Heart right ventricle (tissue), 16 donors: ENCODE results near the gene TH. TPM values are rescaled to one million over a fixed set of nuclear protein-coding genes. Genes with fewer than 3 reads are reported as not detected.
A peak's percentile ranks its signal among the peaks of the same experiment; 100 is the strongest.

Experiments used
- ATAC-seq, 8 donors: fragments of 200-7000 bp; cut with Tn5 transposase; one replicate each; pipeline ENCODE4 v1.9.1; 2020; ENCODE audit warnings: mild to moderate bottlenecking in 8 of 8, moderate library complexity in 8 of 8, moderate number of reproducible peaks in 1 of 8
- DNase-seq, 2 donors: peaks; one replicate each; pipeline ENCODE4 v3.0.0-alpha.2; 2020
- H3K27ac ChIP-seq, 10 donors: fragments of 200-600 bp; sonication (generic) in 2 of 10; one replicate each; pipeline versions ENCODE4 v1.5.0 to v1.8.0; 2020 to 2022; ENCODE audit warnings: mild to moderate bottlenecking in 3 of 10
- H3K27me3 ChIP-seq, 7 donors: fragments of 200-600 bp; one replicate each; pipeline ENCODE4 v1.8.0; 2021 to 2022; ENCODE audit warnings: mild to moderate bottlenecking in 2 of 7
- H3K36me3 ChIP-seq, 9 donors: fragments of 200-600 bp; sonication (generic) in 1 of 9; one replicate each; pipeline versions ENCODE4 v1.5.0 to v1.8.0; 2020 to 2022; ENCODE audit warnings: mild to moderate bottlenecking in 2 of 9
- H3K4me1 ChIP-seq, 9 donors: fragments of 200-600 bp; sonication (generic) in 1 of 9; one replicate each; pipeline versions ENCODE4 v1.5.0 to v1.8.0; 2020 to 2022; ENCODE audit warnings: mild to moderate bottlenecking in 4 of 9
- H3K4me3 ChIP-seq, 10 donors: fragments of 200-600 bp; sonication (generic) in 2 of 10; one replicate each; pipeline versions ENCODE4 v1.5.0 to v1.8.0; 2020 to 2022; ENCODE audit warnings: mild to moderate bottlenecking in 7 of 10, moderate library complexity in 2 of 10
- H3K9me3 ChIP-seq, 11 donors: fragments of 200-600 bp in 10 of 11; sonication (generic) in 2 of 11; one replicate each; pipeline versions ENCODE4 v1.5.0 to v1.8.0; 2013 to 2022; ENCODE audit warnings: mild to moderate bottlenecking in 2 of 11, control low read depth in 1 of 11, moderate library complexity in 1 of 11
- whole genome bisulfite sequencing, 2 donors: extraction: QIAGEN DNeasy Blood & Tissue Kit; methylation state at CpG; one replicate each; pipeline ENCODE4 v1.1.7; 2013; ENCODE audit warnings: inconsistent platforms in 1 of 2; 5-methylcytosine and 5-hydroxymethylcytosine counted together
- intact Hi-C, 10 donors: fragments of 100-400 bp; cut with DNase I; formaldehyde crosslinking; loops; one replicate each; pipeline versions ENCODE4 v1.11.1 to v1.14.2; 2022
- polyA plus RNA-seq, 2 donors: library from polyadenylated mRNA; stranded (reverse); fragments of 200-250 nt; gene quantifications; one replicate each; pipeline ENCODE4 v1.2.3, GENCODE V29; 2013
- total RNA-seq, 10 donors: library from RNA; stranded (reverse); fragmentation: NEBNext Ultra II Directional in 3 of 10; extraction: Animal tissue kit (Norgen Biotek cat#: 25700) in 3 of 10; gene quantifications; one replicate each; pipeline versions ENCODE4 v1.2.1 to v1.2.4, GENCODE V29; 2021 to 2023
- TF ChIP-seq, protein P1 (sequence below), 9 donors: fragments of 200-600 bp; sonication (generic) in 2 of 9; IDR thresholded peaks; one replicate each; pipeline versions ENCODE4 v1.5.0 to v1.8.0; 2021 to 2022; ENCODE audit warnings: antibody characterized with exemption in 9 of 9, mild to moderate bottlenecking in 5 of 9, moderate library complexity in 1 of 9
- donor health status: Arrhythmogenic right ventricular cardiomyopathy.
- donor health status: ischemic (EF 13 %, LVEDD 7.1; RV severe dilation, severe dysfunction).
- donor health status: healthy with polysubstance abuse.
- donor health status: DM: no; HTN: yes; CAD: no.
- donor health status: DM: no; HTN: no; CAD: no.
- donor health status: ischemic (EF 25% LVEDD 6.9; RV normal size, moderate dysfunction).
- donor health status: ischemic (EF 25% LVEDD 5.7; RV mildly dilated, moderate dysfunction).
- donor health status: healthy.
- donor health status: DM: yes; HTN: yes; CAD: no.
- donor health status: Ischemic cardiomyopathy.
- donor health status: ischemic (EF 35%, LVEDD 5.7; RV mildly dilated, moderate dysfunction).
- donor health status: nonischemic (EF 11% LVEDD 7.7; RV severe dilation, severe dysfunction).
- donor health status: DM: yes; HTN: yes; CAD: no.
- donor health status: PGD.
- donor health status: ischemic (EF 29% LVEDD 5.4; RV normal size, mild dysfunction).
- donor health status: nonischemic (EF 23%, LVEDD 6.1; RV moderate dilation, normal function).

Gene TH
- total and polyA plus RNA-seq, 12 donors, result 0.14 to 0.15 TPM; not detected in 10

DNA sequence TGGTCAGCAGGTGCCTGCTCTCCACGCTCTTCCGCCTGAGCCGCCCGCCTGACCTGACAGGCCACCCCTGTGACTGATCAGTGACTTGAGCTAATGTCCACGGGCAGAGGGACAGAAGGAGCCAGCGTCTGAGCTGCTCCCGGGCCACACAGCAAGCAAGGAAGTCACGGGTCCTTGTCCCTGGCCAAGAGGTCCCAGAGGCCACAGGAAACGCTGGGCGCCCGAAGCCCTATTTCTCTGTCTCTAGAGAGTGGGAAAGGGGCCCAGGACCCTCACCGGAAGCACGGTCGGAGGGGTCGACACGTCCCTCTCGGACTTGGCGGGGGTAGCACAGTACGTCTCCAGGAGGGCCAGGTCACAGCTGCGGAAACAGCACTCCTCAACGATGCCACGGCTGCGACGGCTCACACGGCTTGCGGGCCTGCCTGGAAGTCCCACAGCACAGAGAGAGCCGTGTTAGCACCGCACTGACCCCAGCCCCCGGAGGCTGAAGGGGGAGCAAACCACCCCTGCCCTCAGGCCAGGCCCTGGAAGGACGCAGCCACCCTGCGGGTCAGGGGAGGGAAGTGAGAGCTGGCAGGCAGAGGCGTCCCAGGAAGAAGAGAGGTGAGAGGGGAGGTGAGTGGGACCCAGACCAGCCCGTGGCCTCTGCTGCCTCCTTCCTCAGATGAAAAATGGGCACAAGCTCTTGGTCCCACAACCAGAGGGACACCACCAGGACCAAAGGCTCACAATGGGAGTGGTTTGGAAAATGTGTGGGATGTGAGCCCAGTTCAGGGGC lies 38.2 kb downstream of the TH start:
- Histone ChIP-seq H3K36me3 (peaks cover 0 to 26% (median 0%) of the 10 kb centered on the region in 9 donors), H3K4me3 (no peak overlapping the region), H3K27ac (no peak overlapping the region), H3K9me3 (no peaks in the 10 kb centered on the region), H3K27me3 (peaks cover 4 to 71% (median 33%) of the 10 kb centered on the region in 7 donors), H3K4me1 (peaks cover 0 to 29% (median 5%) of the 10 kb centered on the region in 9 donors)
- DNase-seq (peak in 1 of 2 donors; percentile 6), ATAC-seq (no peak)
- WGBS, 2 donors, result 45 to 60% methylated on average over 33 of the region's 33 CpGs
- intact Hi-C loops, result loop anchor here in 1 of 10 donors (5.0 kb wide), 1 partner anchor 36 kb away; no protein-coding TSS in a partner anchor
- TF ChIP-seq, protein P1, sequence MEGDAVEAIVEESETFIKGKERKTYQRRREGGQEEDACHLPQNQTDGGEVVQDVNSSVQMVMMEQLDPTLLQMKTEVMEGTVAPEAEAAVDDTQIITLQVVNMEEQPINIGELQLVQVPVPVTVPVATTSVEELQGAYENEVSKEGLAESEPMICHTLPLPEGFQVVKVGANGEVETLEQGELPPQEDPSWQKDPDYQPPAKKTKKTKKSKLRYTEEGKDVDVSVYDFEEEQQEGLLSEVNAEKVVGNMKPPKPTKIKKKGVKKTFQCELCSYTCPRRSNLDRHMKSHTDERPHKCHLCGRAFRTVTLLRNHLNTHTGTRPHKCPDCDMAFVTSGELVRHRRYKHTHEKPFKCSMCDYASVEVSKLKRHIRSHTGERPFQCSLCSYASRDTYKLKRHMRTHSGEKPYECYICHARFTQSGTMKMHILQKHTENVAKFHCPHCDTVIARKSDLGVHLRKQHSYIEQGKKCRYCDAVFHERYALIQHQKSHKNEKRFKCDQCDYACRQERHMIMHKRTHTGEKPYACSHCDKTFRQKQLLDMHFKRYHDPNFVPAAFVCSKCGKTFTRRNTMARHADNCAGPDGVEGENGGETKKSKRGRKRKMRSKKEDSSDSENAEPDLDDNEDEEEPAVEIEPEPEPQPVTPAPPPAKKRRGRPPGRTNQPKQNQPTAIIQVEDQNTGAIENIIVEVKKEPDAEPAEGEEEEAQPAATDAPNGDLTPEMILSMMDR (IDR thresholded peaks at IDR 0.05), result no peak

DNA sequence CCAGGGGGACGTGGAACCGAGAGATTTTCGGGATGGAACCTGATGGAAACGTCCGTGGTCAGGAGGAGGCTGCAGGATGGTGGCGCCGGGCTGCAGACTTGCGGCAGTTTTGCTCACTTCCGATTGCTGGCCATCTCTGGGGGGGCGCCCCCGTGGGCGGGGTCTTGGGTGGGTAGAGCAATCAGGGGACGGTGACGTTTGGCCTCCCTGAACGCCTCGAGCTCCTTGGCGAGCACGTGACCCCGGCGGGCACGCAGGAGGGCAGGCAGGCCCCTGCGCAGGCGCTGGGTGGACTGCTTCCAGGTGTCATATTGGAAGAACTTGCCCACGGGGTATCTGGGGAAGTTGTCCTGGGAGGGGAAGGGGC lies 38.8 kb downstream of the TH start:
- TF ChIP-seq, protein P1 (IDR thresholded peaks at IDR 0.05), result no peak
- DNase-seq, result peak in 1 of 2 donors; percentile 9
- 50 to 61% methylated on average over 24 of the region's 24 CpGs for WGBS, 2 donors

DNA sequence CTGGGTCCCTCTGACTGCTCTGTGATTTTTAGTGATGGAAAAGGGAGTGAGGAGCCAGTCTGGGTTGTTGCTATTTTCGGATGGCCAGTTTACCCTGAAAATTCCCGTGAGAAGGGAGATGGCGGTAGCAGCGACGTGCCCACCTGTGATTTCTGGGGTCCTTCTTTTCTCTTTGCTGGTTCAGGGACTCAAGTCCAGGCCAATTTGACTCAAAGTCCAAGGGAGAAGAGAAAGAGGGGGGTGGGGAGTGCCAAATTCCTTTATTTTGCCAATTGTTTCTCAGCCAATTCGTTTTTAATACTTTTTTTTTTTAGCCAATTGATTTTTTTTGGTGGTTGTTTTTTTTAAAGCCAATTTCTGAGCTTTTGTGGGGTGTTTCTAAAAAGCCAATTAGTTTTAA lies 39.4 kb downstream of the TH start:
- intact Hi-C loops, result loop anchor here in 1 of 10 donors (5.0 kb wide), 1 partner anchor 35 kb away; no protein-coding TSS in a partner anchor
- Histone ChIP-seq H3K4me3 (no peak overlapping the region), H3K9me3 (no peaks in the 10 kb centered on the region), H3K27ac (no peak overlapping the region), H3K36me3 (peaks cover 0 to 26% (median 0%) of the 10 kb centered on the region in 9 donors), H3K27me3 (peaks cover 0 to 61% (median 27%) of the 10 kb centered on the region in 7 donors), H3K4me1 (peaks cover 0 to 23% (median 0%) of the 10 kb centered on the region in 9 donors)
- ATAC-seq (no peak), DNase-seq (no peak)
- WGBS, 2 donors, result 66 to 67% methylated on average over 6 of the region's 6 CpGs
- TF ChIP-seq, protein P1 (IDR thresholded peaks at IDR 0.05), result no peak

More for the DNA sequence above, 38.8 kb downstream of the TH start:
- Histone ChIP-seq H3K27ac (no peak overlapping the region), H3K9me3 (no peaks in the 10 kb centered on the region), H3K27me3 (peaks cover 4 to 67% (median 33%) of the 10 kb centered on the region in 7 donors), H3K4me3 (no peak overlapping the region), H3K36me3 (peaks cover 0 to 26% (median 0%) of the 10 kb centered on the region in 9 donors), H3K4me1 (peaks cover 0 to 29% (median 5%) of the 10 kb centered on the region in 9 donors)
- intact Hi-C loops, result loop anchor here in 1 of 10 donors (5.0 kb wide), 1 partner anchor 36 kb away; no protein-coding TSS in a partner anchor
- no peak for ATAC-seq

DNA sequence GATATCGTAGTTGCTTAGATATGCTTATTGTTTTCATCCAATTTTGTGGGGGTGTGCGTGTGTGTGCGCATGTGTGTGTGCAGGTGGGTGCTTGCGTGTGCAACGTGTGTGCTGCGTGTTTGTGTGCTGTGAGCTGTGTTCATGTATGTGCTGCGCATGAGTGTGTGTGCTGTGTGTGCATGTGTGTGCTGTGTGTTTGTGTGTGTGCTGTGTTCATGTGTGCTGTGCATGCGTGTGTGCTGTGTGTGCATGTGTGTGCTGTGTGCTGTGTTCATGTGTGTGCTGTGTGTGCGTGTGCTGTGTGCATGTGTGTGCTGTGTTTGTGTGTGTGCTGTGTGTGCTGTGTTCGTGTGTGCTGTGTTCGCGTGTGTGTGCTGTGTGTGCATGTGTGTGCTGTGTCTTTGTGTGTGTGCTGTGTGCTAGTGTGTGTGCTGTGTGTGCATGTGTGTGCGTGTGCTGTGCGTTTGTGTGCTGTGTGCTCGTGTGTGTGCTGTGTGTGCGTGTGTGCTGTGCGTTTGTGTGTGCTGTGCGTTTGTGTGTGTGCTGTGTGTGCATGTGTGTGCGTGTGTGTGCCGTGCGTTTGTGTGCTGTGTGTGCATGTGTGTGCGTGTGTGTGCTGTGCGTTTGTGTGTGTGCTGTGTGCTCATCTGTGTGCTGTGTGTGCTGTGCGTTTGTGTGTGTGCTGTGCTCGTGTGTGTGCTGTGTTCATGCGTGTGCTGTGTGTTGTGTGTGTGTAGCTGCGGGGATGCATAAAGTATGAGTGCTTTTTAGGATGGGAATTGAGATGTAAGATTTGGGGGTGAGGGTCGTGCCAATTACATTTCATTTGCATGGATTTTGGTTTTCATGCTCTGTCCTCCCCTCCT lies 40.0 kb downstream of the TH start:
- Histone ChIP-seq H3K36me3 (peaks cover 0 to 26% (median 0%) of the 10 kb centered on the region in 9 donors), H3K27me3 (peaks cover 0 to 55% (median 23%) of the 10 kb centered on the region in 7 donors), H3K9me3 (no peaks in the 10 kb centered on the region), H3K4me1 (peaks cover 0 to 19% (median 0%) of the 10 kb centered on the region in 9 donors), H3K4me3 (no peak overlapping the region), H3K27ac (no peak overlapping the region)
- TF ChIP-seq, protein P1 (IDR thresholded peaks at IDR 0.05), result no peak
- ATAC-seq (no peak), DNase-seq (no peak)
- 87 to 92% methylated on average over 28 of the region's 28 CpGs for WGBS, 2 donors
- intact Hi-C loops, result loop anchor here in 1 of 10 donors (5.0 kb wide), 1 partner anchor 34 kb away; no protein-coding TSS in a partner anchor
